A549 (cell line): ENCODE results near the gene CPEB2. TPM values are rescaled to one million over a fixed set of nuclear protein-coding genes. Genes with fewer than 3 reads are reported as not detected.

Source experiments
- ATAC-seq, 2 experiments: fragments of 200-7000 bp in 1 of 2; fragments of >200 bp in 1 of 2; cut with Nextera tagmentation in 1 of 2; cut with Tn5 transposase in 1 of 2; 3 replicates each; pipeline versions ENCODE4 v1.8.0 to v1.9.1; 2018 to 2020; ENCODE audit warnings: mild to moderate bottlenecking in 1 of 2, moderate library complexity in 1 of 2
- CTCF ChIA-PET: fragments of 300-600 bp; sonication (Branson Sonifier 250); formaldehyde crosslinking; extraction: SDS; loops from one replicate; lab custom pipeline; 2021; ENCODE audit warnings: antibody characterized with exemption, inconsistent platforms; lab: Yijun Ruan, JAX
- POLR2A ChIA-PET: fragments of 350-600 bp; formaldehyde crosslinking; extraction: SDS; loops from one replicate; lab custom pipeline; 2021; ENCODE audit warnings: antibody characterized with exemption, inconsistent platforms; lab: Yijun Ruan, JAX
- DNase-seq, 2 experiments: peaks; one replicate each; pipeline versions ENCODE4 v3.0.0 to v3.0.0-alpha.2; 2011 to 2016; ENCODE audit warnings: low read depth in 1 of 2, low spot score in 1 of 2
- FAIRE-seq: peaks from 2 replicates; lab custom pipeline; 2011; peaks lifted over from hg19 to GRCh38; lab: Jason Lieb, UNC
- H3K27ac ChIP-seq, 2 experiments: fragments of >200 bp; sonication (Bioruptor Twin); formaldehyde crosslinking; 3 replicates each; pipeline ENCODE4 v1.5.1; 2016 to 2017
- H3K4me1 ChIP-seq: fragments of >200 bp; sonication (Bioruptor Twin); formaldehyde crosslinking; 3 replicates; pipeline ENCODE4 v1.6.1; 2016
- H3K4me2 ChIP-seq: fragments of >200 bp; sonication (Bioruptor Twin); formaldehyde crosslinking; 3 replicates; pipeline ENCODE4 v1.6.1; 2016
- H3K4me3 ChIP-seq: fragments of >200 bp; sonication (Bioruptor Twin); formaldehyde crosslinking; 3 replicates; pipeline ENCODE4 v1.5.1; 2016
- H3K9me3 ChIP-seq: fragments of >200 bp; sonication (Bioruptor Twin); formaldehyde crosslinking; 3 replicates; pipeline ENCODE4 v1.6.1; 2016
- ATOH8 ChIP-seq: fragments of 250-450 bp; sonication (Bioruptor Pico); IDR thresholded peaks from 2 replicates; pipeline ENCODE4 v1.5.0; 2020; ENCODE audit warnings: low read depth, mild to moderate bottlenecking, moderate library complexity
- BCL3 ChIP-seq: fragments of >200 bp; sonication (Bioruptor Twin); formaldehyde crosslinking; IDR thresholded peaks from 3 replicates; pipeline ENCODE4 v1.6.1; 2016
- BHLHE40 ChIP-seq: IDR thresholded peaks from 2 replicates; pipeline ENCODE4 v1.6.1; 2012; ENCODE audit warnings: low read depth, low read length, inconsistent platforms
- CBX2 ChIP-seq: fragments of 200-600 bp; sonication (generic); IDR thresholded peaks from 2 replicates; pipeline ENCODE4 v1.6.1; 2016; ENCODE audit warnings: low read depth, mild to moderate bottlenecking, borderline replicate concordance
- CEBPB ChIP-seq, 2 experiments: fragments of >200 bp in 1 of 2; sonication (Bioruptor Twin) in 1 of 2; formaldehyde crosslinking in 1 of 2; IDR thresholded peaks; 2 replicates each; pipeline ENCODE4 v1.6.1; 2012 to 2016
- CHD4 ChIP-seq: fragments of 200-600 bp; sonication (generic); IDR thresholded peaks from 2 replicates; pipeline ENCODE4 v1.6.1; 2016; ENCODE audit warnings: antibody characterized with exemption, mild to moderate bottlenecking, borderline replicate concordance
- E2F6 ChIP-seq: IDR thresholded peaks from 2 replicates; pipeline ENCODE4 v1.6.1; 2012; ENCODE audit warnings: low read depth, borderline replicate concordance
- EHMT2 ChIP-seq: fragments of 200-600 bp; sonication (generic); IDR thresholded peaks from 2 replicates; pipeline ENCODE4 v1.6.1; 2016; ENCODE audit warnings: antibody characterized with exemption, low read depth, mild to moderate bottlenecking, moderate library complexity
- ELK1 ChIP-seq: fragments of 150-350 bp; IDR thresholded peaks from 2 replicates; pipeline ENCODE4 v1.6.1; 2014; ENCODE audit warnings: low read depth, mild to moderate bottlenecking, low read length
- FOSB ChIP-seq: fragments of 250-450 bp; sonication (Bioruptor Pico); IDR thresholded peaks from 2 replicates; pipeline ENCODE4 v1.5.0; 2020; ENCODE audit warnings: mild to moderate bottlenecking, moderate library complexity
- FOXS1 ChIP-seq: fragments of 250-450 bp; sonication (Bioruptor Pico); IDR thresholded peaks from 2 replicates; pipeline ENCODE4 v1.5.0; 2020; ENCODE audit warnings: mild to moderate bottlenecking, moderate library complexity
- GATA3 ChIP-seq: IDR thresholded peaks from 2 replicates; pipeline ENCODE4 v1.6.1; 2012; ENCODE audit warnings: borderline replicate concordance
- HDAC2 ChIP-seq: fragments of 200-600 bp; sonication (generic); IDR thresholded peaks from 2 replicates; pipeline ENCODE4 v1.6.1; 2016
- HES2 ChIP-seq: fragments of >200 bp; sonication (Bioruptor Twin); formaldehyde crosslinking; IDR thresholded peaks from 2 replicates; pipeline ENCODE4 v1.6.1; 2016
- HEYL ChIP-seq: fragments of 250-450 bp; sonication (Bioruptor Pico); IDR thresholded peaks from 2 replicates; pipeline ENCODE4 v1.8.0; 2021; ENCODE audit warnings: mild to moderate bottlenecking, moderate library complexity
- HOXA7 ChIP-seq: fragments of 250-450 bp; sonication (Bioruptor Pico); IDR thresholded peaks from 2 replicates; pipeline ENCODE4 v1.5.0; 2020; ENCODE audit warnings: mild to moderate bottlenecking, moderate library complexity
- HOXB5 ChIP-seq: fragments of 250-450 bp; sonication (Bioruptor Pico); IDR thresholded peaks from 2 replicates; pipeline ENCODE4 v1.5.0; 2020; ENCODE audit warnings: mild to moderate bottlenecking, moderate library complexity
- MAFK ChIP-seq: fragments of 450-650 bp; IDR thresholded peaks from 2 replicates; pipeline ENCODE4 v1.6.1; 2014; ENCODE audit not compliant: partially characterized antibody
- POLR2AphosphoS2 ChIP-seq: conservative IDR thresholded peaks from 2 replicates; pipeline ENCODE4 v1.6.1; 2012; ENCODE audit warnings: low read length, improper control_type of control experiment, inconsistent platforms
- RCOR1 ChIP-seq: fragments of 150-350 bp; IDR thresholded peaks from 2 replicates; pipeline ENCODE4 v1.6.1; 2014; ENCODE audit warnings: antibody characterized with exemption, low read length, low read depth
- RFX5 ChIP-seq: fragments of 450-650 bp; IDR thresholded peaks from 2 replicates; pipeline ENCODE4 v1.7.1; 2014; ENCODE audit warnings: antibody characterized with exemption, mild to moderate bottlenecking, moderate library complexity
- RNF2 ChIP-seq: fragments of 200-600 bp; sonication (generic); IDR thresholded peaks from 2 replicates; pipeline ENCODE4 v1.6.1; 2016; ENCODE audit warnings: low read depth, mild to moderate bottlenecking, antibody characterized with exemption, moderate library complexity, borderline replicate concordance
- SMC3 ChIP-seq: fragments of >200 bp; sonication (Bioruptor Twin); formaldehyde crosslinking; IDR thresholded peaks from 3 replicates; pipeline ENCODE4 v1.6.1; 2018; ENCODE audit warnings: inconsistent platforms
- TFCP2L1 ChIP-seq: fragments of 250-450 bp; sonication (Bioruptor Pico); IDR thresholded peaks from 2 replicates; pipeline ENCODE4 v1.5.0; 2021; ENCODE audit warnings: mild to moderate bottlenecking
- ZFP36 ChIP-seq: fragments of 450-650 bp; IDR thresholded peaks from 2 replicates; pipeline ENCODE4 v1.6.1; 2014; ENCODE audit warnings: borderline replicate concordance; ENCODE audit not compliant: partially characterized antibody
- ZNF302 ChIP-seq: fragments of 250-450 bp; sonication (Bioruptor Pico); IDR thresholded peaks from 2 replicates; pipeline ENCODE4 v1.9.0; 2021; ENCODE audit warnings: inconsistent platforms, mild to moderate bottlenecking, moderate library complexity
- ZSCAN20 ChIP-seq: fragments of 250-450 bp; sonication (Bioruptor Pico); IDR thresholded peaks from 2 replicates; pipeline ENCODE4 v1.8.0; 2022; ENCODE audit warnings: mild to moderate bottlenecking, moderate library complexity
- WGBS: methylation state at CpG from one replicate; pipeline ENCODE4 v1.1.6; 2017; ENCODE audit errors: missing lambda C conversion rate; 5-methylcytosine and 5-hydroxymethylcytosine counted together
- polyA plus RNA-seq, 4 experiments: library from polyadenylated mRNA; depleted of rRNA in 3 of 4; stranded (reverse); fragments of >200 nt; fragmentation: RNase III in 1 of 4; extraction: RNeasy Plus Mini Kit Qiagen cat#74134 plus additional on column Dnase treatment in 1 of 4; gene quantifications; 2 replicates in 3 of 4; 3 replicates in 1 of 4; pipeline ENCODE4 v1.2.3, GENCODE V29; 2011 to 2017

The CPEB2 gene
- polyA plus RNA-seq, 2 of the 4 experiments (the other 2 are of a cell fraction): 16.2 to 16.8 TPM

- WGBS: 92% methylated on average over 1 of the region's 1 CpG
- POLR2A ChIA-PET: no interaction called here
- CTCF ChIA-PET: no interaction called here
- no peak for TF ChIP-seq FOXS1 (CRISPR knock-in tag)
- TF ChIP-seq HEYL: no peak
- ATAC-seq: no peak
- FAIRE-seq: no peak
- no peak overlapping the region for H3K4me3 ChIP-seq
- no peaks in the 10 kb centered on the region for H3K9me3 ChIP-seq
- H3K27ac ChIP-seq: no peak overlapping the region
- DNase-seq: no peak
- H3K4me2 ChIP-seq: no peak overlapping the region
- no peaks in the 10 kb centered on the region for H3K4me1 ChIP-seq
Measured at GRCh38 chr4:15104825-15105224, 102.5 kb downstream of the CPEB2 start.

GRCh38 chr4:15106399-15106798, 104.1 kb downstream of the CPEB2 start:
- no peak for FAIRE-seq
- no peak for TF ChIP-seq E2F6
- no peak for TF ChIP-seq ELK1
- TF ChIP-seq CEBPB (IDR thresholded peaks at IDR 0.05): no peak
- TF ChIP-seq RFX5: no peak
- TF ChIP-seq BCL3: no peak
- TF ChIP-seq HOXB5: no peak
- TF ChIP-seq HDAC2: no peak
- TF ChIP-seq ZFP36: no peak
- no peak for TF ChIP-seq HOXA7
- TF ChIP-seq RNF2: no peak
- TF ChIP-seq POLR2AphosphoS2: no peak
- Histone ChIP-seq H3K9me3 (no peaks in the 10 kb centered on the region), H3K27ac (no peak overlapping the region), H3K4me1 (no peaks in the 10 kb centered on the region), H3K4me3 (no peak overlapping the region), H3K4me2 (no peak overlapping the region)
- ATAC-seq: no peak
- ChIA-PET POLR2A (no interaction called here), CTCF (interaction anchor here (0.6 to 0.8 kb wide), 2 partner anchors 88 to 1450 kb away, joined by 3 to 4 read pairs; no protein-coding TSS in a partner anchor)
- WGBS: 67% methylated on average over 5 of the region's 5 CpGs
- peak in 1 of 2 experiments; percentile 13 for DNase-seq

GRCh38 chr4:15109600-15109999, 107.3 kb downstream of the CPEB2 start:
- ATAC-seq (no peak), FAIRE-seq (no peak)
- H3K4me2 ChIP-seq: no peak overlapping the region
- no peak for TF ChIP-seq CHD4
- no peak for TF ChIP-seq MAFK
- no peak for TF ChIP-seq TFCP2L1 (CRISPR knock-in tag)
- TF ChIP-seq ATOH8: no peak
- no peak for TF ChIP-seq EHMT2
- no peak for TF ChIP-seq RNF2
- no peak for TF ChIP-seq RCOR1
- no peak for TF ChIP-seq HES2
- TF ChIP-seq RFX5: no peak
- no peak for TF ChIP-seq ZSCAN20 (CRISPR knock-in tag)
- TF ChIP-seq SMC3: no peak
- TF ChIP-seq HOXA7: no peak
- TF ChIP-seq CBX2: no peak
- TF ChIP-seq FOXS1 (CRISPR knock-in tag): no peak
- TF ChIP-seq GATA3: no peak
- TF ChIP-seq ZNF302: no peak
- TF ChIP-seq FOSB: no peak
- TF ChIP-seq BHLHE40: no peak
- TF ChIP-seq, all 56 proteins: peak for 0
- POLR2A ChIA-PET: no interaction called here
- H3K9me3 ChIP-seq: no peaks in the 10 kb centered on the region
- H3K4me1 ChIP-seq: no peaks in the 10 kb centered on the region
- no peak overlapping the region for H3K27ac ChIP-seq
- H3K4me3 ChIP-seq: no peak overlapping the region
- CTCF ChIA-PET: no interaction called here
- no peak for DNase-seq
